ENCODE measurements around the gene GRID1.

Gene GRID1

GRCh38 chr10:86370006-86370585 lies 3.5 kb upstream of the GRID1 start:
- DNase-seq (ENCODE audit: low read depth in 2 of 2): no peak

DNA sequence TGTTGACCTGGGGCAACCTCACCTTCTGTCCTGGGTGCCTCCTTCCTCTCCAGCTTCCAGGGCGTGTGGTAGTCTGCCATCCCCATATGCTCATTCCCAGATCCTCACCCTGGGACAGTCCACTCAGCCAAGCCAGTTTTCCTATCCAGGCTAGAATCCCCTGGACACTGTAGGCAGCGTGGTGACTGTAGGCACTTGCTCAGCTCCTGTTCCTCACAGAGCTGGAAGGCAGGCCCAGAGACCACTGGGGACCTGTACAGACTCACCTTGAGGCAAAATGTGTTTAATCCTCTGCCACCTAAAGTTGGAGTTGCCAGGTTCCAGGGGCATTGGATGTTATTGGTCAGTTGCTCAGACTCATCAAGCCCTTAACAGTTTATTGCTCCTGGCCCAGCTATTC lies 2.4 kb upstream of the GRID1 start:
- no peak for DNase-seq (ENCODE audit: low read depth in 2 of 2)

- no peak for DNase-seq (ENCODE audit: low read depth in 2 of 2)
These were observed 1.5 kb upstream of the GRID1 start for GRCh38 chr10:86368046-86368445.

DNA sequence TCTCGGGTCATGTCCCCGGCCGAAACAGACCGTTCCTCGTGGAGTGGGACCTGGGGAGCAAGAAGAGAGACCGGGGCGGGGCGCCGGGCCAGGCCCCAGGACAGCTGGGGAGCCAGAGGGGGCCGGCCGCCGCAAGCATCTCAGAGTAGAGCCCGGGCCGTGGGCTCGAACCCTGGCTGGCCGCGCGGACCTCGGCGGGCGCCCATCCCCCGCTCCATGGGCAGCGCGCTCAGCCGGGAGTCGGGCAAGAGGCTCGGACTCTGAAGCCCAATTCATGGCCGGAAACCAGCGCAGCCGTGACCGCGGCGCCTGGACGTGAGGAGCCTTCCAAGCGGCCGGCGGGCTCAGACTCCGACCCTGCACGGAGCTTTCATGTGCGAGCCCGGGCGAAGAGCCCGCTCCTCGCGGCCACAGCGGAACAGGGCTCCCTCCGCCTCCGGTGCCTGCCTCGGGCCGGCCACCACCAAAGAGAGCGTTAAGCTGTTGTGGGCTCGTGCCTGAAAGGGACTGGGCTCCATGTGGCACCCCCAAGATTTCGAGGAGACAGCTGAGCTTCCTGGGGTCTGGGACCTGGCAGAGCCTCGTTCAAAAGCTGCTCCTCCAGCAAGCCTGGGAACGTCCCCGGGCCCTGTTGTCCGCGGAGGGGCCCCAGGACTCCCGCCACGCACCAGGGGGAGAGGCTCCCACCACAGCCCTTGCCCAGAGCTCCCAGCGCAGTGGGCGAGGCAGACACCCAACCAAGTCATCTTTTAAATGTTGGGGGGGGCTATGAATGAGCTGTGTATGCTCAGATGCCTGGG lies 757 bp upstream of the GRID1 start:
- DNase-seq (ENCODE audit: low read depth in 2 of 2): no peak

GRCh38 chr10:86366902-86367151 lies 232 bp upstream of the GRID1 start:
- no peak for DNase-seq (ENCODE audit: low read depth in 2 of 2)

- no peak for DNase-seq (ENCODE audit: low read depth in 2 of 2)
These were observed 1.1 kb downstream of the GRID1 start for GRCh38 chr10:86365346-86366032.

GRCh38 chr10:86364491-86365345 lies 1.9 kb downstream of the GRID1 start:
- no peak for DNase-seq (ENCODE audit: low read depth in 2 of 2)

DNA sequence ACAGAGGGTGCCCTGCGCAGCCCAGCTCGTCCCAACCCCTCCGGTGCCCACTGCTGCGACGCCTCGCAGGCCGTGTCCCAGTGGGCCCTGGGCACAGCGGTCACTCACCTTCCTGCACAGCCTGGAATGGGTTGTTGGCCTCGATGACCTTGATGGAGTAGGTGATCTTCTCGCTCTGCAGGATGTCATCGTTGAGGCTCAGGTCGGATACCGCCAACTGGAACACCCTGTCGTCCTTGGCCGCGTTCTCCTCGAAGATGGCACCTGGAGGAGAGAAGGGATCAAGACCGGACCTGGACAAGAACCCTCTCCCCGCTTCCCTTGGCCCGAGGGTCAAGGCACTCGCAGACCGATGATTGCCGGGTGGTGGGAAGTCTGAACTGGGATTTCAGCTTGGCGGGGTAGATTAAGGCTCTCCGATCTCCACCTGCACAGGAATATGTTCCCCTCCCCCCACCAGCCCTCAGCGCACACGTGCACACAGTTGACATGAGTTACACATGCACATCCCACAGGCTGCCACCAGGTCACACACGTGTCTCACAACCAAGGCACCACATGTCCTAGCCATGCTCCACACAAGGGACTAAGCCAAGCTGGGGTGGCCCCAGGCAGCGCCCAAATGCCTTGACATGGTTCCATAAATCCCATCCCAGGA lies 2.6 kb downstream of the GRID1 start:
- no peak for DNase-seq (ENCODE audit: low read depth in 2 of 2)

DNA sequence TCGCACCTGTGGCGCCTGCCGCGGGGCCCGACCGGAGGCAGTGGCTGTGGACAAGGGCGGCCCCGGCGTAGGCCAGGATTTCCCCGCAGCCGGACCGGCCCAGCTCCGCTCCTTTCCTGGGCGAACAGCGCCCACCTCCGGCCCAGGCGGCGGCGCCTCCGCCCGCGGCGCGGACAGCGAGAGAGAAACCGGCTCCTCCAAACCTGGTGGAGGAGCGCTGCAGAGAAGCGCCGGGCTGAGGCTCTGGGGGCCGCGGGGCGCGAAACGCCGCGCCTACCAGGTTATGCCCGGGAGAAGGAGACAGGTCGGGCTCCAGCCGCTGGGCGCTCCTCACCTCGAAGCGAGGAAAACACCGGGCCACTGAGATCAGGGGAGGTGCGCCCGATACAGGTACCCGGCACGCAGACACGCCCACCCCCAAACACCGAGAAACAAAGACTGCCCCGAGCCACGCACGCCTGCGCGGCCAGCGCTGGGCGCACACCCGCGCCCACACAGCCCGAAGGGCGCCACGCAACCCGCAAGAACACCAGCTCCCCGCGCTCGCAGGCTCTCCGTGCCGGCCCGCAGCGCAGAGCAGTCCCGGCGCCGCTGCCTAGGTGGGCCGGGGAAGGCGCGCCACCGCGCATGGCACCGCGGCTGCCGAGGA lies 3.3 kb downstream of the GRID1 start:
- DNase-seq (ENCODE audit: low read depth in 2 of 2): no peak

DNA sequence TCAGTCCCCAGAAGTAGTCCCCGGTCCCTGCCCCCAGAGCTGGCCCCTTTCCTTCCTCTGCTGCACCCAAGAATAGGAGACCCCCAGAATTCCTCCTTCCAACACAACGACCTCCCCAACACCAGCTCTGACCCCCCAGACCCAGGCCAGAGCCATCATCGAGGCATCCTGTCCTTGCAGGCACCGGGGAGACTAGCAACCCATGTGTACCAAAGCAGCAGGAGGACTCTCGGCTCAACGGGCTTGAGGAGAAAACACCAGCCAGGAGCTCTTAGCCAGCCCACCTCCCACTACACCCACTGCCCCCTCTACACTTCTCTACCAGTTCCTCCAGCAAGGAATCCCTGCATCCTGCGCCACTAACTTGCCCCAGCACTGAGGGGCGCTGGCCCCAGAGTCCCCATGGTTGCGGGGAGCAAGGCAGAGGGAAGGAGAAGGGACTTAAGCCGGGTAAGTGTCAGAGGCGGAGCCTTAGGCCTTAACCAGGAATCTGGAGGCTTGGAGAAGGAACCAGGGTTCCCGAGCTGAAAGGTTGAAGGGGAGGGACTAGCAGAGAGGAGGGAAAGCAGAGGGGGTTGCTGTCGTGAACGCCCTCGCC lies 3.9 kb downstream of the GRID1 start:
- no peak for DNase-seq (ENCODE audit: low read depth in 2 of 2)

DNA sequence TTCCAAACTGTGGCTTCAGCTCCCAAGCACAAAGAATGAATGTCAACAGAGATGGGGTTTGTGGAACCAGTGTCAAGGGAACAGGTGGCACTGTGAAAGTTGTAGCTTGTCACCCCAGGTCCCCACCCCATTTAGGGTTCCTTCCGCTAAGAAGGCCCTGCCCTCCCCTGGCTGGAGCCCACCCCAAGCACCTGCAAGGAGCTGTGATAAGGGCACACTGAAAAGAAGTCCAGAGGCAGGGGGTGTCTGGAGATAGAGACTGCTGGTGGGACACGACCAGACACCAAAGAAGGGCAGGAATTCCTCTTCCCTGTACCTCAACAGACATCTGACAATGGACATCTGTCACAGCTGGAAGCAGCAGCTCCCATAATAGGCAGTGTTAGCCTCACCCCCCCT lies 4.5 kb downstream of the GRID1 start:
- no peak for DNase-seq (ENCODE audit: low read depth in 2 of 2)

DNA sequence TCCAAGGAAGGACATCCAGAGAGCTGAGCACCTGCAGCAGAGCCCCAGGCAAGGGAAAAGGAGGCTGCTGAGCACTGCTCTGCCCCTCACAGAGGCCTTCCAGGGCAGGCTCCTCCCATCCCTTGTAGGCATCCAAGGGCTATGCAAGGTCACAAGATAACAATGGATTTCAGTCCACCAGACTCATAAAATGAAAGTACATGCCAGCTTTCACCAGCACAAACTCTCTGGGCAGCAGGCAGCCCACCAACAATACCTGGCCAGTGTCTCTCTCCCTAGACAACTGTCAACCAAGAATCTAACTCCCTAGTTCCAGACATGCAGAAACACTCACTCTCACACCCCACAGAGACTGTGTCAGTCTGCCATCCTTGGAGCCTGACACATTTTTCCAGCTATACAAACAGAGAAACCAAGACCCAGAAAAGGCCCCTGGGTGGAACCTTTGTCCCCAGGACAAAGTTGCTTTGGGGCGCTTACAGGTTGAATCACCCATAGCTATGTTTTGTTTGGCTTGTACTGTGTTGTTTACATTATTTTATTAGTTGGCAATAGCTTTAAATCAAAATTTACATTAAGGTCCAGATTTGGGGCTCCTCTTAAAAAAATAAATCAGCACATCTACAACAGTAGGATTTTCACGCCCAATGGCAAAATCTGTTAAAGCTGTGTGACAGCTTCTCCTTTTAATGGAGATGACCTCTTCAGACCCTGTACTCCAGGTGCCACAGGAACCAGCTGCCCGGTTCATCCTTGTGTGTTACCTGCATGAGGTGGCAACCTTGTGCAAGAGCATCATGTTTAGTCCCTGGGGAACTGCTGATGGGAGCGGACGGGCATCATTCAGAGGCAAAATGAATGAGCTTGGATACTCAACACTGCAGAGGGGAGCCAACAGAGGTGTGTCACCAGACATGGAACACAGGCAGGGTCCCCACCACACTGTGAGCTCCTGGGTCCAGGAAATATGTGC lies 5.2 kb downstream of the GRID1 start:
- no peak for DNase-seq (ENCODE audit: low read depth in 2 of 2)

- DNase-seq (ENCODE audit: low read depth in 2 of 2): no peak
These were observed 5.9 kb downstream of the GRID1 start for GRCh38 chr10:86360657-86361056.

- DNase-seq (ENCODE audit: low read depth in 2 of 2): no peak
These were observed 6.6 kb downstream of the GRID1 start for GRCh38 chr10:86359954-86360353.

DNA sequence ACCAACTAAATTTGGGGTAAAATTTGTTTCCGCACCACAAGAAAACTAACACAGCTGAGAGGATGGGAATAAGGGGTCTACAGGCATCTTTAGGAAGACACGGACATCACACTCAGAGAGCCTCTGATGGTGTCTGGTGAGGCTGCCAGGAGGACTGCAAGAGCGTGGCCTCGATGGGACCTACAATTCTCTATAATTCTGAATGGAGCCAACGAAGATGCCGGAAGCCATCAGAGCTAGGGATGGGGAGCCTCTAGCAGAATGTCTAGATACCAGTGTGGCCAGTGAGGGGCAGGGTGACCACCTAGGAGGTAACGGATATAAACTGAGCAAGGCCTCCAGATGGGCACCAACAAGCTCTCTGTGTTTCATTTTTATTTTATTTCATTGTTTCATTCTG lies 7.5 kb downstream of the GRID1 start:
- no peak for DNase-seq (ENCODE audit: low read depth in 2 of 2)

DNA sequence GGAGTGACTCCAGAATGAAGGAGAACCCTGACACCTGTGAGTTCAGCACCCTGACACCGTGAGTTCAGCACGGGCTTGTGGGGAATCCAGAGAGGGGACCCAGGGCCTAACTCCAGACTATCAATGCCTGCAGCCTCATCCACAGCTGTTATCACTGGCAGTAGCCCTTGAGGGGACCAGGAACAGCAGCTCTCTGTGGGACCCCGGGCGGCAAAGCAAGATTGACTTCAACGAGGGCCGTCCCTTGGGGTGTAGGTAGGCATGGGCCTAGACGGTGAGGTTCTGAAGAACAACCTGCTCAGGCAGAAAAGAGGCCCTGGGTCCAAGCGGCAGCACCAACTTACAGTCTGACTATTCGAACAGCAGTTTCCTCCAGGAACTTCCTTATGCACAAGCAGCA lies 8.9 kb downstream of the GRID1 start:
- no peak for DNase-seq (ENCODE audit: low read depth in 2 of 2)

DNA sequence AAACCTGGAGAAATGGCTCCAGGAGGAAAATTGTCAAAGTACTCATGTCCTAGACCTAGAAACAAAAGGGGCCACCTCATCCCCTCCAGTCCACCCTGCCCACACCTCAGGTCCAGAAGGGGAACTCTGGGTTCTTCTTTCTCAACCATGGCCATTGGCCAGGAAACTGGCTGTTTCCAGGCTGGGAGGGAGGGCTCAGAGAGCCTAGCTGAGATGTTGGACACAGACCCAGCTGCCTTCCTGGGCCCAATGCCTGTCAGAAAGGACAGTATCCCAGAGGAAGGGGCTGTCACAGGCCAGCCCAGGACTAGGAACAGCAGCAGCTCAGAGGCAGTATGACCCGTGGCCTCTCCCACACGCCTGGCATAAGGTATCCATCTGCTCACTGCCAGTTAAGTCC lies 9.6 kb downstream of the GRID1 start:
- no peak for DNase-seq (ENCODE audit: low read depth in 2 of 2)

DNA sequence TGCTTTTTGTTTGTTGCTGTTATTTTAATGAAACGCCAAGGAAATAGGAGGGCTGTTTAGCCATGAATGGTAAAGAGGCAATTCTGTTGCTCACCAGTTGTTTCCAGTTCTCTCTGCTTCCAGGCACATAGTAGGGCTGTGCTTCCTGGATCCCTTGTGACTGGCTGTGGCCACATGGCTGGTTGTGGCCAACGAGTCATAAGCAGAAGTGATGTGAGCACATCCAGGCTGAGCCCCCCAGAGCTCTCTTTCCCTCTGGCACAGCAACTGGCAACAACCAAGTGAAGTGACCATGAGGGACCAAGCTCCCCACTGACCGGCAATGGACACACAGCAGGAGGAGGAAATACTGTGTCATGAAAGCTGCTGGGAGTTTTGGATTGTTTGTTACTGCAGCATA lies 10.3 kb downstream of the GRID1 start:
- no peak for DNase-seq (ENCODE audit: low read depth in 2 of 2)

DNA sequence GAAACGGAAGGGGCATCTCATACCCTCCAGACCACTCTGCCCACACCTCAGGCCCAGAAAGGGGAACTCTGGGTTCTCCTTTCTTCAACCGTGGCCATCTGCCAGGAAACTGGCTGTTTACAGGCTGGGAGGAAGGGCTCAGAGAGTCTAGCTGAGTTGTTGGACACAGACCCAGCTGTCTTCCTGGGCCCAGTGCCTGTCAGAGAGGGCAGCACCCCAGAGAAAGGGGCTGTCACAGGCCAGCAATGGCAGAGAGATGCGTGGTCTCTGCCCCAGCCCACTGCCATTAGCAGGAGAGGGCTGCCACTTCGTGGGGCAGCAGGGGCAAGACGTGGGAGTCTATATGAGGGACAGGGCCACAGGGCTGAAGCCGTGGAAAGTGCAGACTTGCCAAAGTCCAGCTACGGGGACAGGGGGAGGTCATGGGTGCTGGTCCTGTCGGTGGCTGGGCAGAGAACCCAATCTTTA lies 11.0 kb downstream of the GRID1 start:
- DNase-seq (ENCODE audit: low read depth in 2 of 2): no peak

All from activated CD8-positive, alpha-beta memory T cell treated with anti-CD3 and anti-CD28 coated beads for 4 hours (primary cell).